ENCODE data around the gene TIMD4.

TIMD4 gene

GRCh38 chr5:156883316-156883875 is 79.6 kb downstream of the TIMD4 start:
- DNase-seq = no peak
- in situ Hi-C loops (cut with HindIII; ENCODE audit: low pct_ligation_motif_present, low pct_unique_long_range_greater_than_20kb, low sequenced_read_pairs) = no loop called here

GRCh38 chr5:156879665-156880285 is 83.3 kb downstream of the TIMD4 start:
- no peak for DNase-seq
- in situ Hi-C loops (cut with HindIII; ENCODE audit: low pct_ligation_motif_present, low pct_unique_long_range_greater_than_20kb, low sequenced_read_pairs) = no loop called here

DNA sequence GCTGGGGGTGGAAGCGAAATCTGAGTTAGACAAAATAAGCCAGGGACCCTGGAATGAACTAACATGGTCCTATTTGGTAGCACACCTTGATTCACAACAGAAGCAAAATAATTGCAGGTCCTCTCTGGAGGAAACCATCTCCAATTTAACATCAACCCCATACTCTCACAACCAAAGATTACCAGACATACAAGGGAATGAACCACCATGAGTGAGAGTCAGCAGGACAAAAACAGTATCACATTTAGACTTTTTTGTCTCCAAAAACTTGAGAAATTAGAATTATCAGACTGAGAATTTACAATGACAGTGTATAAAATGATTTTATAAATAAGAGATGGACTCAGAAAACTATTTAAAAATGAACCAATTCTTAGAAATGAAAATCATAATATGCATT is 91.8 kb downstream of the TIMD4 start:
- DNase-seq = no peak
- in situ Hi-C loops (cut with HindIII; ENCODE audit: low pct_ligation_motif_present, low pct_unique_long_range_greater_than_20kb, low sequenced_read_pairs) = no loop called here

DNA sequence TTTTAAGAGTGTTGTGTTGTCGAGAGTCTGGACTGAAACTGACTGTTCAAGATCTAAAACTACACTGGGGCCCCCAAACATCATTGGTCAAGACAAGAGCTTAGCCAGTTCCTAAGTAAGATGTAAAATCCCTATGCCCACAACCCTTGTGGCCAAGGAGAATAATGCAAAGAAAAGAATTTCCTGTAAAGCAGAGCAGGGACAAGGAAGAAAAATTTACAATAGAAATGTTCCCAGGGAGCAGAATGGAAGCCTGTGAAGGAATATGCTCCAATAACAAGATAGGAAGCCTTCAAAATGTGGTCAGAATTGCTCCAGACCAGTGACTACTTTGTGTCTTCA is 92.6 kb downstream of the TIMD4 start:
- in situ Hi-C loops (cut with HindIII; ENCODE audit: low pct_ligation_motif_present, low pct_unique_long_range_greater_than_20kb, low sequenced_read_pairs) = no loop called here
- no peak for DNase-seq

All from ACHN (cell line).